ENCODE results near the gene PFKM.

DNA sequence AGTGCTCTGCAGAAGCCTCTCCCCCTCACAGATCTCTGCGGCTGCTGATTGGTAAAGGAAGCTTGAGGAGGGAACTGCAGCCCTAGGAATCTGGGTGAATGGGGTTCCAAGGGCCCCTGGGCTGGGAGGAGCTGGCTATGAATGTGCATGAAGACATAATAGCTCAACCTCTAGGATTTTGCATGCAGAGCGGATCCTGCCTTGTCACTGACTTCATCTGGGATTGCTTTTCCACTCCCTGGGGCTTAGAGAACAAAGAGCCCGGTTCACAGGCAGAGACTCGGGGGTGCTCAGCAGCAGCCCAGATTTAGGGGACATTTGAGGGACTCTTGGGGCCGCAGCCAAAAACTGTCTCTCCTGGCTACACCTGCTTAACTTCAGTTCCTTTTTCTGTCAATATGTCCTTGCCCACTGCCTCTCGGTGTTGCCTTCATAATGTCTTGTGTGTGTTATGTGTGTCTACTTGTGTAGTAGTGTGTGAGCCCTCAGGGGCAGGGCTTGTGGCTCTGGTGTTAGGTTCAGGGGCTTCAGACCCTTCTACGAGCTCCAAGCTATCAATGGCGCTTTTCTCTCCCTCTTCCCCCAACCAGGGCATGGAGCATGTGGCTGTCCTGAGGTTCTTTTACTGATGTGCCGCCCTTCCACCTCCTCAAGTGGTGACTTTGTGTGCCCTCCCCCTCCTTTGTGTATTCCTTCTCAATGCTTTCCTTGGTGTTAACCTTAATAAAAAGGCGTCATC lies 66.2 kb downstream of the PFKM start:
- TF ChIP-seq, protein P1, sequence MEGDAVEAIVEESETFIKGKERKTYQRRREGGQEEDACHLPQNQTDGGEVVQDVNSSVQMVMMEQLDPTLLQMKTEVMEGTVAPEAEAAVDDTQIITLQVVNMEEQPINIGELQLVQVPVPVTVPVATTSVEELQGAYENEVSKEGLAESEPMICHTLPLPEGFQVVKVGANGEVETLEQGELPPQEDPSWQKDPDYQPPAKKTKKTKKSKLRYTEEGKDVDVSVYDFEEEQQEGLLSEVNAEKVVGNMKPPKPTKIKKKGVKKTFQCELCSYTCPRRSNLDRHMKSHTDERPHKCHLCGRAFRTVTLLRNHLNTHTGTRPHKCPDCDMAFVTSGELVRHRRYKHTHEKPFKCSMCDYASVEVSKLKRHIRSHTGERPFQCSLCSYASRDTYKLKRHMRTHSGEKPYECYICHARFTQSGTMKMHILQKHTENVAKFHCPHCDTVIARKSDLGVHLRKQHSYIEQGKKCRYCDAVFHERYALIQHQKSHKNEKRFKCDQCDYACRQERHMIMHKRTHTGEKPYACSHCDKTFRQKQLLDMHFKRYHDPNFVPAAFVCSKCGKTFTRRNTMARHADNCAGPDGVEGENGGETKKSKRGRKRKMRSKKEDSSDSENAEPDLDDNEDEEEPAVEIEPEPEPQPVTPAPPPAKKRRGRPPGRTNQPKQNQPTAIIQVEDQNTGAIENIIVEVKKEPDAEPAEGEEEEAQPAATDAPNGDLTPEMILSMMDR (IDR thresholded peaks at IDR 0.05; ENCODE audit: low read depth, low read length), result no peak
- no peak for TF ChIP-seq EZH2phosphoT487 (IDR thresholded peaks at IDR 0.05; ENCODE audit: low read depth)

All from OCI-LY3 (cell line).